Fibroblast of villous mesenchyme (primary cell): ENCODE measurements around the gene ZNF691. TPM values are rescaled to one million over a fixed set of nuclear protein-coding genes. Genes with fewer than 3 reads are reported as not detected.
"Not testable (repeated sequence)": the region's sequence is repeated elsewhere in the genome, so short reads cannot be mapped to it uniquely, and the experiment has no call there.

ENCODE experiments used
- DNase-seq: peaks from one replicate; pipeline ENCODE4 v3.0.0-alpha.2; 2010; ENCODE audit warnings: low read depth
- H3K4me3 ChIP-seq: 2 replicates; pipeline ENCODE4 v1.5.1; 2011; ENCODE audit warnings: low read depth, mild to moderate bottlenecking, low read length
- CTCF ChIP-seq: IDR thresholded peaks from 2 replicates; pipeline ENCODE4 v1.5.1; 2012; ENCODE audit warnings: low read depth, mild to moderate bottlenecking, low read length; ENCODE audit not compliant: insufficient read depth
- total RNA-seq: library from RNA; depleted of rRNA; stranded (reverse); fragments of >200 nt; gene quantifications from 2 replicates; pipeline ENCODE4 v1.2.3, GENCODE V29; 2012

Gene ZNF691
- total RNA-seq, 1 donor: 11.2 TPM

GRCh38 chr1:42888013-42888633 is 41.7 kb downstream of the ZNF691 start:
- DNase-seq: no peak
- no peak for TF ChIP-seq CTCF
- no peak overlapping the region for H3K4me3 ChIP-seq

DNA sequence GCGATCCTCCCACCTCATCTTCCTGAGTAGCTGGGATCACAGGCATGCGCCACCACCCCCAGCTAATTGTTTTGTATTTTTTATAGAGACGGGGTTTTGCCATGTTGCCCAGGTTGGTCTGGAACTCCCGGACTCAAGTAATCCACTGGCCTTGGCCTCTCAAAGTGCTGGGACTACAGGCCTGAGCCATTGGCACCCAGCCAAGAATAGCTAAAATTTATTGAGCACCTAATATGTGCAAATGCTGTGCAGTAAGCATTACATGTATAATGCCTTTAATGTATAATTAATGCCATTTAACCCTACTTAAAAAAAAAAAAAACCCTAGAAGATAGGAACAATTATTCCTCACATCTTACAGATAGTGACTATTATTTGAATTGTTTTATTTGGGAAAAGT is 42.9 kb downstream of the ZNF691 start:
- TF ChIP-seq CTCF: no peak
- DNase-seq: no peak
- no peak overlapping the region for H3K4me3 ChIP-seq

DNA sequence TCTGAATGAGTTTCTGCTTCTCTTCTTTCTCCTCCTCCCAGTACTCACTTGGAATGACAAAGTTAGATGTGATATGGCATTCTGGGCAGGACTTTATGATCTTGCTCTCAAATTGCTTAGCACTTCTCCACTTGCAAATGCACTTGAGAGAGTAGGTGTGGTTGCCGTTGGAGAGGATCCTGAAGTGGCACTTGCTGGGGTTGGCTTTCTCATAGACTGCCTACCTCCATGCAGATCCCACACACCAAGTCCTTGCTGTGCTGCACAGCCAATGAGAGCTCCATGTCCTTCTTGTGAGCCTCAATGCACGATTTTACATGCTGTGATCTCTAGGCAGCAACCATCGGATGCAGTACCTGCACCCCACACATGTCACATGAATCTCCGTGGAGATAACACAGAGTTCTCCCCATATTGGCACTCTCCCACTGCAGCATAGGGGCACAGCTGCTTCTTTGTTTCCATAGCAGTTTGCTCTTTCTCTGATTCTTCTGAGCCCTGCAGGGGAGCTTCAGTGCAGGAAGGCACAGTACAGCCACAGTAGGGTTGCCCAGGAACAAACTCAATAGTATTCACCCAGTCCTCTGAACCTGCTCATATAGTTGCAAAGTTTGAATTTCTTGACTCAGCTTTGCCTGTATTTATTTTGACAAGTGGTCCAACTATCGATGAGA is 45.2 kb downstream of the ZNF691 start:
- DNase-seq: no peak
- TF ChIP-seq CTCF: no peak
- no peak overlapping the region for H3K4me3 ChIP-seq

- not testable (repeated sequence) for DNase-seq, H3K4me3 ChIP-seq
Observed at GRCh38 chr1:42899960-42900359, 53.5 kb downstream of the ZNF691 start.

Other genes with a start within 250 kb of the ZNF691 start
- gene PPIH, start 188.2 kb upstream of the ZNF691 start, total RNA-seq: 16.0 and 20.9 TPM in 2 replicates
- 557 and 578 TPM in 2 replicates for gene YBX1, start 164.2 kb upstream of the ZNF691 start, total RNA-seq
- gene CLDN19, start 106.4 kb upstream of the ZNF691 start, total RNA-seq: not detected in 2 replicates
- 188 and 212 TPM in 2 replicates for gene P3H1, start 79.6 kb upstream of the ZNF691 start, total RNA-seq
- gene C1orf50, start 79.4 kb upstream of the ZNF691 start, total RNA-seq: 3.2 and 5.2 TPM in 2 replicates
- gene TMEM269, start 61.6 kb upstream of the ZNF691 start, total RNA-seq: under 0.01 TPM in 2 replicates
- gene ERMAP, start 29.5 kb upstream of the ZNF691 start, total RNA-seq: 14.2 and 14.8 TPM in 2 replicates
- gene SVBP, start 29.2 kb upstream of the ZNF691 start, total RNA-seq: 15.8 and 17.3 TPM in 2 replicates
- gene SLC2A1, start 112.3 kb downstream of the ZNF691 start, total RNA-seq: 90.8 and 118 TPM in 2 replicates